Progenitor cell of endocrine pancreas (in vitro differentiated cells): Measurements from ENCODE around the gene OR52E8. TPM values are rescaled to one million over a fixed set of nuclear protein-coding genes. Genes with fewer than 3 reads are reported as not detected.

ENCODE experiments used
- DNase-seq: peaks from one replicate; pipeline ENCODE4 v3.0.0; 2021; ENCODE audit warnings: low spot score; ENCODE audit not compliant: unreplicated experiment
- H3K27ac Mint-ChIP-seq: 2 replicates; pipeline ENCODE4 v1.8.0; 2021; ENCODE audit warnings: mild to moderate bottlenecking, moderate library complexity, mixed read lengths
- H3K27me3 Mint-ChIP-seq: 2 replicates; pipeline ENCODE4 v1.8.0; 2021; ENCODE audit warnings: mixed read lengths
- H3K36me3 Mint-ChIP-seq: 2 replicates; pipeline ENCODE4 v1.8.0; 2022; ENCODE audit warnings: mixed read lengths; ENCODE audit not compliant: insufficient read depth
- H3K4me1 Mint-ChIP-seq: 2 replicates; pipeline ENCODE4 v1.8.0; 2021; ENCODE audit warnings: low read depth, mixed read lengths
- H3K4me3 Mint-ChIP-seq: 2 replicates; pipeline ENCODE4 v1.8.0; 2021; ENCODE audit warnings: low read depth, mild to moderate bottlenecking, moderate library complexity, mixed read lengths
- H3K9me3 Mint-ChIP-seq: 2 replicates; pipeline ENCODE4 v1.8.0; 2021; ENCODE audit warnings: low read depth, mixed read lengths
- CTCF ChIP-seq: fragments of 200-600 bp; sonication (generic); IDR thresholded peaks from one replicate; pipeline ENCODE4 v1.5.0; 2021; ENCODE audit warnings: antibody characterized with exemption, mild to moderate bottlenecking; ENCODE audit not compliant: unreplicated experiment
- total RNA-seq: library from RNA; stranded (reverse); gene quantifications from 2 replicates; pipeline ENCODE4 v1.2.1, GENCODE V29; 2021

Gene OR52E8
- total RNA-seq, 1 donor from 2014 or later: not detected

DNA sequence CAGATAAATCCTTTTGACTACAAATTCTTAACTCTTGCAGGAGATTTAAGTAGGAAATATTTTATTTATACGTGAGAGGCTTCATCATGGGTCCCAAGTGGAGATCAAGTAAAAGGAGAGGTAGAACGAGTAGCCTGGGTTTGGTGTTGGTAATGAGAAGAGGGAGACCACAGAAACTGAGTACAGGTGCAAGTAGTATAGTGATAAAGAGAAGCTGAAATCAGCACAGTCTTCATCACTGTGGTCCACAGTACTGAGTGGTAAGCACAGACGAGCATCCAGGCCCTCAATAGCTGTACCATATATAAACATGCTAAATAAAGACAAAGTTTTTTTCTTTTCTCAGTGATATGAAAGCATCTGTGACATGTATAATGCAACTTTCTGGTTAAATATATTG is 29.7 kb upstream of the OR52E8 start:
- DNase-seq: no peak
- Mint-ChIP-seq H3K9me3 (no peaks in the 10 kb centered on the region), H3K27ac (no peak overlapping the region), H3K4me1 (no peaks in the 10 kb centered on the region), H3K4me3 (no peak overlapping the region), H3K36me3 (no peaks in the 10 kb centered on the region), H3K27me3 (peaks cover 5% of the 10 kb centered on the region)
- no peak for TF ChIP-seq CTCF

DNA sequence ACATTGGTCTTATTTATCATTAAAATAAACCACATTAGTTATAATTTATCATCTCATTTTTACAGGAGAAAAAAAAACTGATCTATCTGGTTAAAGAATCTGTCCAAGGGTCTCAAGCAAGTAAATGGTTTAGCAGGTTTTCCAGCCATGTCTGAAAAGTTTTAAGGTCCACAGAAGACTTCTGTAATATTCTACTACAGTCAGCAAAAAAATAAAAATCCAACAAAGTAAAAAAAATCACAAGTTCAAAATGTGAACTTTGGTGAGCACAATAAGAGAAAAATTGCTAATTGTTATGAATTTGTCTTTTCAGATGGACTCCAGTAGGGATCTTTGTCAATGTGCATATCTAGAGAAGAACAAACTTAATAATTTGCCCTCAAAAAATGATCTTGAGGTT is 24.3 kb upstream of the OR52E8 start:
- H3K4me1 Mint-ChIP-seq: no peaks in the 10 kb centered on the region
- no peak for TF ChIP-seq CTCF
- no peaks in the 10 kb centered on the region for H3K36me3 Mint-ChIP-seq
- H3K27ac Mint-ChIP-seq: no peak overlapping the region
- peaks cover 18% of the 10 kb centered on the region for H3K27me3 Mint-ChIP-seq
- DNase-seq: no peak
- H3K9me3 Mint-ChIP-seq: no peaks in the 10 kb centered on the region
- H3K4me3 Mint-ChIP-seq: no peak overlapping the region

DNA sequence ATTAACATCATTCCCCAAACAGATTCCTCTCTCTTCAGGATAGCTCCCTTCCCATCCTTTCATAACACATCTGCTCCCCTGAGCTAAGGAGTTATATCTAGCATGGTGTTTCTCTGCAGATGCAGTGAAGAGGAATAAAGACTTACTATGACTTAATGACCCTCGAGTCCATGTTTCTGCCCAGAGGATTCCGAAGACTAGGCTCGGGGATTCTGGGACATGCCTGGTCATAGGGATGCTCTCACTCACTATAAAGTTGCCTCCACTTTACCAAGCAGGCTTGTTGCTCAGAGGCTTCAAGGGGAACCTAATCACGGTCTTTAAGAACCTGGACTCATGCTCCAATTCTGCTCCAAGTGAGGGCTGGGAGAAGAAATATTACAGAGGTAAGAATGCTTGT is 22.8 kb upstream of the OR52E8 start, which contains the start of gene OR52E4:
Gene OR52E4 (plus strand): TSS at position 301 of the 400 bp plus-strand sequence. CDS start 3,664 bp downstream, outside the sequence.
- Mint-ChIP-seq H3K27ac (no peak within 1 kb of the TSS), H3K4me3 (no peak within 1 kb of the TSS), H3K36me3 (no peaks in the 10 kb centered on the region), H3K4me1 (no peaks in the 10 kb centered on the region), H3K27me3 (peaks cover 18% of the 10 kb centered on the region), H3K9me3 (no peaks in the 10 kb centered on the region)
- no peak for DNase-seq
- TF ChIP-seq CTCF: no peak

- no peaks in the 10 kb centered on the region for H3K4me1 Mint-ChIP-seq
- DNase-seq: no peak
Observed at GRCh38 chr11:5878564-5878963, 21.1 kb upstream of the OR52E8 start.

DNA sequence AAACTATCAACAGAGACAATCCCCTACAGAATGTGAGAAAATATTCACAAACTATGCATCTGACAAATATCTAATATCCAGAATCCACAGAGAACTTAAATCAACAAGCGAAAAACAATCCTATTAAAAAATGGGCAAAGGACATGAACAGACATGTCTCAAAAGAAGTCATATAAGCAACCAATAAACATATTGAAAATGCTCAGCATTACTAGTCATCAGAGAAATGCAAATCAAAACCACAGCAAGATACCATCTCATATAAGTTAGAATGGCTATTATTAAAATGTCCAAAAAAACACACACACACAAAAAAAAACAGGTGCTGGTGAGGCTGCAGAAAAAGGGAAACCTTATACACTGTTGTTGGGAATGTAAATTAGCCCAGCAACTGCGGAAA is 8.3 kb upstream of the OR52E8 start:
- Mint-ChIP-seq H3K27ac (no peak overlapping the region), H3K27me3 (peaks cover 9% of the 10 kb centered on the region), H3K4me3 (no peak overlapping the region), H3K4me1 (no peaks in the 10 kb centered on the region), H3K36me3 (no peaks in the 10 kb centered on the region), H3K9me3 (peaks cover 7% of the 10 kb centered on the region)
- DNase-seq: no peak
- TF ChIP-seq CTCF: no peak

More at GRCh38 chr11:5878564-5878963, 21.1 kb upstream of the OR52E8 start:
- Mint-ChIP-seq H3K4me3 (no peak overlapping the region), H3K27me3 (peaks cover 18% of the 10 kb centered on the region), H3K9me3 (peaks cover 3% of the 10 kb centered on the region), H3K27ac (no peak overlapping the region), H3K36me3 (no peaks in the 10 kb centered on the region)
- no peak for TF ChIP-seq CTCF
